Caco-2 (cell line): ENCODE measurements around the gene MTHFD1L. TPM values are rescaled to one million over a fixed set of nuclear protein-coding genes. Genes with fewer than 3 reads are reported as not detected.
A peak's percentile ranks its signal among the peaks of the same experiment; 100 is the strongest.

Source experiments
- BruUV-seq: library from RNA; stranded (reverse); fragments of 400-500 nt; replicated peaks from 2 replicates; lab custom pipeline; 2021; lab: Mats Ljungman, UMichigan
- CTCF ChIA-PET: fragments of 300-600 bp; sonication (Branson Sonifier 250); formaldehyde crosslinking; loops from one replicate; lab custom pipeline; 2022; ENCODE audit warnings: antibody characterized with exemption; lab: Charles Lee
- POLR2A ChIA-PET: fragments of 300-600 bp; sonication (Branson Sonifier 250); formaldehyde crosslinking; loops from one replicate; lab custom pipeline; 2022; ENCODE audit warnings: antibody characterized with exemption; lab: Charles Lee
- DNase-seq, 2 experiments: peaks; one replicate each; pipeline versions ENCODE4 v3.0.0 to v3.0.0-alpha.2; 2020 to 2022
- H3K27me3 ChIP-seq: replicated peaks from 2 replicates; pipeline ENCODE4 v1.6.0; 2011; ENCODE audit warnings: low read length; ENCODE audit not compliant: control insufficient read depth, insufficient read depth
- H3K36me3 ChIP-seq: 2 replicates; pipeline ENCODE4 v1.5.1; 2011; ENCODE audit warnings: low read length; ENCODE audit not compliant: control insufficient read depth, insufficient read depth
- H3K4me1 ChIP-seq: fragments of 250-450 bp; sonication (Bioruptor Pico); 2 replicates; pipeline ENCODE4 v1.5.1; 2020; ENCODE audit warnings: mild to moderate bottlenecking
- H3K4me3 ChIP-seq: 2 replicates; pipeline ENCODE4 v1.5.1; 2011; ENCODE audit warnings: low read depth, mild to moderate bottlenecking, control low read depth, low read length
- H3K9me3 ChIP-seq: fragments of 250-450 bp; sonication (Bioruptor Pico); 2 replicates; pipeline ENCODE4 v1.5.1; 2020; ENCODE audit warnings: mild to moderate bottlenecking, moderate library complexity
- H3K27ac Mint-ChIP-seq: one replicate; pipeline ENCODE4 v1.8.0; 2022; ENCODE audit warnings: mixed read lengths; ENCODE audit not compliant: unreplicated experiment
- H3K27me3 Mint-ChIP-seq: one replicate; pipeline ENCODE4 v1.8.0; 2022; ENCODE audit warnings: mixed read lengths; ENCODE audit not compliant: insufficient read depth, unreplicated experiment
- H3K36me3 Mint-ChIP-seq: one replicate; pipeline ENCODE4 v1.8.0; 2022; ENCODE audit warnings: mild to moderate bottlenecking, mixed read lengths; ENCODE audit not compliant: insufficient read depth, unreplicated experiment
- H3K4me1 Mint-ChIP-seq: one replicate; pipeline ENCODE4 v1.8.0; 2022; ENCODE audit warnings: low read depth, mixed read lengths; ENCODE audit not compliant: unreplicated experiment
- H3K4me3 Mint-ChIP-seq: one replicate; pipeline ENCODE4 v1.8.0; 2022; ENCODE audit warnings: mild to moderate bottlenecking, moderate library complexity, mixed read lengths; ENCODE audit not compliant: unreplicated experiment
- H3K9me3 Mint-ChIP-seq: one replicate; pipeline ENCODE4 v1.8.0; 2022; ENCODE audit warnings: mixed read lengths; ENCODE audit not compliant: unreplicated experiment
- CTCF ChIP-seq, 2 experiments: fragments of 200-600 bp in 1 of 2; IDR thresholded peaks; 1 replicate in 1 of 2; 2 replicates in 1 of 2; pipeline versions ENCODE4 v1.5.1 to v1.8.0; 2011 to 2022; ENCODE audit warnings: antibody characterized with exemption in 1 of 2, control low read depth in 1 of 2, inconsistent platforms in 1 of 2, low read depth in 1 of 2, low read length in 1 of 2, mild to moderate bottlenecking in 1 of 2, moderate library complexity in 1 of 2; ENCODE audit not compliant: insufficient read depth in 1 of 2, severe bottlenecking in 1 of 2, unreplicated experiment in 1 of 2
- intact Hi-C: fragments of 100-400 bp; cut with micrococcal nuclease; formaldehyde crosslinking; loops from one replicate; pipeline ENCODE4 v1.10.0; 2022; ENCODE audit not compliant: unreplicated experiment
- total RNA-seq: library from RNA; stranded (reverse); gene quantifications from 2 replicates; pipeline ENCODE4 v1.2.3, GENCODE V29; 2022

MTHFD1L gene
- total RNA-seq, 1 experiment from 2014 or later = 102 TPM

- no peaks in the 10 kb centered on the region for H3K27me3 Mint-ChIP-seq
- H3K4me3 Mint-ChIP-seq = no peak overlapping the region
- peaks cover 21% of the 10 kb centered on the region for H3K4me1 Mint-ChIP-seq
- BruUV-seq = no TSS peak
- peaks cover 22% of the 10 kb centered on the region for H3K4me1 ChIP-seq
- peaks cover 62% of the 10 kb centered on the region for H3K36me3 Mint-ChIP-seq
- CTCF ChIA-PET = interaction anchor here (1.3 kb wide), 1 partner anchor 76 kb away, joined by 3 read pairs; no protein-coding TSS in a partner anchor
- TF ChIP-seq CTCF (IDR thresholded peaks at IDR 0.05; ENCODE audit: insufficient read depth in 1 of 2, low read depth in 1 of 2, low read length in 1 of 2, severe bottlenecking in 1 of 2, unreplicated experiment in 1 of 2) = no peak
- H3K36me3 ChIP-seq = no peaks in the 10 kb centered on the region
- no peaks in the 10 kb centered on the region for H3K9me3 Mint-ChIP-seq
- no peak overlapping the region for H3K4me3 ChIP-seq
- no peak for DNase-seq
- POLR2A ChIA-PET = no interaction called here
- intact Hi-C loops = no loop called here
- H3K27ac Mint-ChIP-seq = peak overlapping the region; percentile 22
- no peaks in the 10 kb centered on the region for H3K27me3 ChIP-seq
- no peaks in the 10 kb centered on the region for H3K9me3 ChIP-seq
Observed at GRCh38 chr6:150967381-150967780, 101.9 kb downstream of the MTHFD1L start.

GRCh38 chr6:150967910-150968309, 102.4 kb downstream of the MTHFD1L start:
- CTCF ChIA-PET = interaction anchor here (1.3 kb wide), 1 partner anchor 76 kb away, joined by 3 read pairs; no protein-coding TSS in a partner anchor
- H3K27me3 Mint-ChIP-seq = no peaks in the 10 kb centered on the region
- POLR2A ChIA-PET = no interaction called here
- no peak overlapping the region for H3K4me3 Mint-ChIP-seq
- peaks cover 67% of the 10 kb centered on the region for H3K36me3 Mint-ChIP-seq
- H3K4me3 ChIP-seq = no peak overlapping the region
- no peaks in the 10 kb centered on the region for H3K9me3 ChIP-seq
- H3K36me3 ChIP-seq = no peaks in the 10 kb centered on the region
- H3K27ac Mint-ChIP-seq = peak overlapping the region; percentile 22
- BruUV-seq = no TSS peak
- no peak for DNase-seq
- H3K9me3 Mint-ChIP-seq = no peaks in the 10 kb centered on the region
- peaks cover 22% of the 10 kb centered on the region for H3K4me1 ChIP-seq
- intact Hi-C loops = no loop called here
- H3K4me1 Mint-ChIP-seq = peaks cover 21% of the 10 kb centered on the region
- no peaks in the 10 kb centered on the region for H3K27me3 ChIP-seq
- TF ChIP-seq CTCF (IDR thresholded peaks at IDR 0.05; ENCODE audit: insufficient read depth in 1 of 2, low read depth in 1 of 2, low read length in 1 of 2, severe bottlenecking in 1 of 2, unreplicated experiment in 1 of 2) = no peak

GRCh38 chr6:150969901-150970300, 104.4 kb downstream of the MTHFD1L start:
- H3K36me3 ChIP-seq = no peaks in the 10 kb centered on the region
- BruUV-seq = no TSS peak
- CTCF ChIA-PET = no interaction called here
- H3K4me3 Mint-ChIP-seq = peak overlapping the region; percentile 22
- H3K4me1 Mint-ChIP-seq = peaks cover 21% of the 10 kb centered on the region
- peaks cover 67% of the 10 kb centered on the region for H3K36me3 Mint-ChIP-seq
- no peaks in the 10 kb centered on the region for H3K9me3 ChIP-seq
- H3K27me3 Mint-ChIP-seq = no peaks in the 10 kb centered on the region
- H3K27ac Mint-ChIP-seq = peak overlapping the region; percentile 57
- no peaks in the 10 kb centered on the region for H3K9me3 Mint-ChIP-seq
- peak; percentile 40 for DNase-seq
- intact Hi-C loops = no loop called here
- POLR2A ChIA-PET = no interaction called here
- no peaks in the 10 kb centered on the region for H3K27me3 ChIP-seq
- H3K4me1 ChIP-seq = peaks cover 22% of the 10 kb centered on the region
- TF ChIP-seq CTCF (IDR thresholded peaks at IDR 0.05; ENCODE audit: insufficient read depth in 1 of 2, low read depth in 1 of 2, low read length in 1 of 2, severe bottlenecking in 1 of 2, unreplicated experiment in 1 of 2) = no peak
- no peak overlapping the region for H3K4me3 ChIP-seq
